ENCODE results near the gene MMP7. TPM values are rescaled to one million over a fixed set of nuclear protein-coding genes. Genes with fewer than 3 reads are reported as not detected.

MMP7 gene
- polyA plus RNA-seq, 2 of the 4 experiments (the other 2 are of a cell fraction) = 8.9 to 54.8 TPM

DNA sequence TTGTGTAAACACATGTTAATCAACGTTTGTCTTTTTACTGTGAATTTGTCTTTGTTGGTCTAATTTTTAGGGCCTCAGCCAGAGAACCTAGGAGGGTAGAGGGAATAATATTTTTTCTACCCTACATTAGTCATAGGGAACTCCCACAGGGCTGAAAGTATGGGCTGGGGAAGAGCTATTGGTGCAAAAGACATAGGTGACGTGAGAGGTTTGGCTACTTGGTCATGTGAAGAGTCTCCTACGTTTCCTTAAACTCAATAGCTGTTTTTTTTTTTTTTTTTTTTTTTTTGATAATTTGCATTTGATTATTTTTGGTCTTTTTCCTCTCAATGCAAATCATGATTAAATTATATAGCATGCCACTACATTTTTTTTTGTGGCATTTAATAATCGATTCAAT, 15.9 kb upstream of the MMP7 start:
- peak overlapping the region in 1 of 2 experiments; percentile 39; a peak in 1 of 6 replicates for H3K27ac ChIP-seq
- no peaks in the 10 kb centered on the region for H3K9me3 ChIP-seq
- H3K4me1 ChIP-seq = peaks cover 22% of the 10 kb centered on the region
- TF ChIP-seq CEBPB (IDR thresholded peaks at IDR 0.05) (no peak), MAFK (IDR thresholded peaks at IDR 0.05; ENCODE audit: partially characterized antibody) (no peak), NFE2L2 (conservative IDR thresholded peaks at IDR 0.05; ENCODE audit: low read length) (no peak), HEYL (CRISPR knock-in tag; IDR thresholded peaks at IDR 0.05) (no peak), HOXB13 (CRISPR knock-in tag; IDR thresholded peaks at IDR 0.05; ENCODE audit: low read depth) (no peak), GATA3 (IDR thresholded peaks at IDR 0.05; ENCODE audit: borderline replicate concordance) (no peak), ZNF302 (CRISPR knock-in tag; IDR thresholded peaks at IDR 0.05) (no peak), PHF8 (IDR thresholded peaks at IDR 0.05; ENCODE audit: borderline replicate concordance, low read depth) (no peak), FOXS1 (CRISPR knock-in tag; IDR thresholded peaks at IDR 0.05) (no peak), TP53 (CRISPR knock-in tag; IDR thresholded peaks at IDR 0.05) (no peak), KDM1A (IDR thresholded peaks at IDR 0.05; ENCODE audit: low read depth) (no peak)
- TF ChIP-seq, protein P1, sequence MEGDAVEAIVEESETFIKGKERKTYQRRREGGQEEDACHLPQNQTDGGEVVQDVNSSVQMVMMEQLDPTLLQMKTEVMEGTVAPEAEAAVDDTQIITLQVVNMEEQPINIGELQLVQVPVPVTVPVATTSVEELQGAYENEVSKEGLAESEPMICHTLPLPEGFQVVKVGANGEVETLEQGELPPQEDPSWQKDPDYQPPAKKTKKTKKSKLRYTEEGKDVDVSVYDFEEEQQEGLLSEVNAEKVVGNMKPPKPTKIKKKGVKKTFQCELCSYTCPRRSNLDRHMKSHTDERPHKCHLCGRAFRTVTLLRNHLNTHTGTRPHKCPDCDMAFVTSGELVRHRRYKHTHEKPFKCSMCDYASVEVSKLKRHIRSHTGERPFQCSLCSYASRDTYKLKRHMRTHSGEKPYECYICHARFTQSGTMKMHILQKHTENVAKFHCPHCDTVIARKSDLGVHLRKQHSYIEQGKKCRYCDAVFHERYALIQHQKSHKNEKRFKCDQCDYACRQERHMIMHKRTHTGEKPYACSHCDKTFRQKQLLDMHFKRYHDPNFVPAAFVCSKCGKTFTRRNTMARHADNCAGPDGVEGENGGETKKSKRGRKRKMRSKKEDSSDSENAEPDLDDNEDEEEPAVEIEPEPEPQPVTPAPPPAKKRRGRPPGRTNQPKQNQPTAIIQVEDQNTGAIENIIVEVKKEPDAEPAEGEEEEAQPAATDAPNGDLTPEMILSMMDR (IDR thresholded peaks at IDR 0.05) = no peak
- TF ChIP-seq, protein P2, sequence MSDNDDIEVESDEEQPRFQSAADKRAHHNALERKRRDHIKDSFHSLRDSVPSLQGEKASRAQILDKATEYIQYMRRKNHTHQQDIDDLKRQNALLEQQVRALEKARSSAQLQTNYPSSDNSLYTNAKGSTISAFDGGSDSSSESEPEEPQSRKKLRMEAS (IDR thresholded peaks at IDR 0.05) = no peak
- TF ChIP-seq, protein P3, sequence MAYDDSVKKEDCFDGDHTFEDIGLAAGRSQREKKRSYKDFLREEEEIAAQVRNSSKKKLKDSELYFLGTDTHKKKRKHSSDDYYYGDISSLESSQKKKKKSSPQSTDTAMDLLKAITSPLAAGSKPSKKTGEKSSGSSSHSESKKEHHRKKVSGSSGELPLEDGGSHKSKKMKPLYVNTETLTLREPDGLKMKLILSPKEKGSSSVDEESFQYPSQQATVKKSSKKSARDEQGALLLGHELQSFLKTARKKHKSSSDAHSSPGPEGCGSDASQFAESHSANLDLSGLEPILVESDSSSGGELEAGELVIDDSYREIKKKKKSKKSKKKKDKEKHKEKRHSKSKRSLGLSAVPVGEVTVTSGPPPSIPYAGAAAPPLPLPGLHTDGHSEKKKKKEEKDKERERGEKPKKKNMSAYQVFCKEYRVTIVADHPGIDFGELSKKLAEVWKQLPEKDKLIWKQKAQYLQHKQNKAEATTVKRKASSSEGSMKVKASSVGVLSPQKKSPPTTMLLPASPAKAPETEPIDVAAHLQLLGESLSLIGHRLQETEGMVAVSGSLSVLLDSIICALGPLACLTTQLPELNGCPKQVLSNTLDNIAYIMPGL (CRISPR knock-in tag; IDR thresholded peaks at IDR 0.05; ENCODE audit: borderline replicate concordance) = no peak
- WGBS (ENCODE audit: missing lambda C conversion rate) = 65% methylated on average over 4 of the region's 4 CpGs
- no peak overlapping the region for H3K4me3 ChIP-seq
- FAIRE-seq (no peak), ATAC-seq (no peak), DNase-seq (ENCODE audit: low read depth in 1 of 2, low spot score in 1 of 2) (no peak)
- POLR2A ChIA-PET = no interaction called here
- no peak overlapping the region for H3K4me2 ChIP-seq
- CTCF ChIA-PET = interaction anchor here (0.6 to 1.1 kb wide), 2 partner anchors 15 to 252 kb away, joined by 3 read pairs; no protein-coding TSS in a partner anchor

DNA sequence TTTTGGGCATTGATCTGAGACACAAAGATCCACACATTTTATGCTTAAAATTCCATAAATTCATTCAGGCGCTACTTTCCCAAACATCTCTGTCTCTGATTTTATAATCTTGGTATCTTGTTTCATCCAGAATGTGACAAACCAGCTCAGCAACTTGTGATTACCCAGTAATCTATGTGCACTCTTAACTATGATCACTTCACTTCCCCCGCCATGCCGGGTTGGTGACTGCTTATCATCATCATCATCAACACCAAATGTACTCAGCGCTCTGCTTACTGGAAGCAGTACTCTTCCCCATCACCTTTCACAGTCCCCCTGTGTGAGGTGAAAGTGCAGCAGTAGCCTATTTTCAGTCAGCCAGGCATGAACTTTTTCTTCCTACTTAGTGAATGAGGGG, 15.2 kb upstream of the MMP7 start:
- no peak for TF ChIP-seq ZNF302 (CRISPR knock-in tag; IDR thresholded peaks at IDR 0.05)
- Histone ChIP-seq H3K4me3 (no peak overlapping the region), H3K4me2 (no peak overlapping the region), H3K9me3 (no peaks in the 10 kb centered on the region), H3K27ac (peak overlapping the region in 1 of 2 experiments; percentile 39; a peak in 3 of 6 replicates), H3K4me1 (peaks cover 15% of the 10 kb centered on the region)
- DNase-seq (ENCODE audit: low read depth in 1 of 2, low spot score in 1 of 2) (no peak), ATAC-seq (no peak), FAIRE-seq (no peak)
- CTCF ChIA-PET = interaction anchor here (0.6 to 1.1 kb wide), 2 partner anchors 14 to 252 kb away, joined by 3 read pairs; no protein-coding TSS in a partner anchor
- WGBS (ENCODE audit: missing lambda C conversion rate) = 95% methylated on average over 4 of the region's 4 CpGs
- POLR2A ChIA-PET = no interaction called here

DNA sequence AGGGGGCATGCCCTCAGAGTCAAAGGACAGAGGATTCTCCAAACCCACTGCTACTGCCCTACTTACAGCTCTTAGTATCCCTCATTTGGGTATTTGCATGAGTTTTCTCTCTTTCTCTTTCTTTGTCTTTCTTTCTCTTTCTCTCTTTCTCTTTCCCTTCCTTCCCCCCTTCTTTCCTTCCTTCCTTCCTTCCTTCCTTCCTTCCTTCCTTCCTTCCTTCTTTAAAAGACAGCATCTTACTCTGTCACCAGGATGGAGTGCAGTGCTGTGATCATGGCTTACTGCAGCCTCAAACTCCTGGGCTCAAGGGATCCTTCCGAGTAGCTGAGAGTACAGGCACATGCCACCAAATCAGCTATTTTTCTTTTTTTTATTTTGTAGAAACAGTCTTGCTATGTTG, 14.0 kb upstream of the MMP7 start:
- no peak overlapping the region for H3K4me3 ChIP-seq
- H3K4me2 ChIP-seq = no peak overlapping the region
- peak overlapping the region in 1 of 2 experiments; percentile 16; a peak in 1 of 6 replicates for H3K27ac ChIP-seq
- POLR2A ChIA-PET = no interaction called here
- no peaks in the 10 kb centered on the region for H3K9me3 ChIP-seq
- no peak for FAIRE-seq
- no peak for ATAC-seq
- CTCF ChIA-PET = no interaction called here
- no peak for DNase-seq (ENCODE audit: low read depth in 1 of 2, low spot score in 1 of 2)
- peaks cover 13% of the 10 kb centered on the region; the same call in 2 of the 3 replicates for H3K4me1 ChIP-seq
- TF ChIP-seq NFE2L2 (conservative IDR thresholded peaks at IDR 0.05; ENCODE audit: low read length) (no peak), KDM1A (IDR thresholded peaks at IDR 0.05; ENCODE audit: low read depth) (no peak), TFCP2L1 (CRISPR knock-in tag; IDR thresholded peaks at IDR 0.05) (no peak), MYC (IDR thresholded peaks at IDR 0.05; ENCODE audit: borderline replicate concordance, low read length) (no peak), FOXS1 (CRISPR knock-in tag; IDR thresholded peaks at IDR 0.05) (no peak), HOXB5 (CRISPR knock-in tag; IDR thresholded peaks at IDR 0.05) (no peak), HOXB13 (CRISPR knock-in tag; IDR thresholded peaks at IDR 0.05; ENCODE audit: low read depth) (no peak), RFX5 (IDR thresholded peaks at IDR 0.05) (no peak), EHF (CRISPR knock-in tag; IDR thresholded peaks at IDR 0.05) (no peak), ESRRA (IDR thresholded peaks at IDR 0.05; ENCODE audit: borderline replicate concordance, low read length) (no peak)
- TF ChIP-seq, protein P4, sequence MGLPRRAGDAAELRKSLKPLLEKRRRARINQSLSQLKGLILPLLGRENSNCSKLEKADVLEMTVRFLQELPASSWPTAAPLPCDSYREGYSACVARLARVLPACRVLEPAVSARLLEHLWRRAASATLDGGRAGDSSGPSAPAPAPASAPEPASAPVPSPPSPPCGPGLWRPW (IDR thresholded peaks at IDR 0.05) = no peak
- TF ChIP-seq, protein P3 (CRISPR knock-in tag; IDR thresholded peaks at IDR 0.05; ENCODE audit: borderline replicate concordance) = no peak
- TF ChIP-seq, protein P2 (IDR thresholded peaks at IDR 0.05) = no peak
- 94% methylated on average over 1 of the region's 1 CpG for WGBS (ENCODE audit: missing lambda C conversion rate)

Data from A549 (cell line).